Left lobe of liver (tissue), 2 donors: Measurements from ENCODE around the gene TFIP11. TPM values are rescaled to one million over a fixed set of nuclear protein-coding genes. Genes with fewer than 3 reads are reported as not detected.

Experiments used
- ATAC-seq: fragments of 200-7000 bp; cut with Tn5 transposase; one replicate; pipeline ENCODE4 v1.9.1; 2020; ENCODE audit warnings: mild to moderate bottlenecking, moderate library complexity
- DNase-seq: peaks from one replicate; pipeline ENCODE4 v3.0.0-alpha.2; 2020; ENCODE audit warnings: low spot score
- total RNA-seq: library from RNA; stranded (reverse); gene quantifications from one replicate; pipeline ENCODE4 v1.2.1, GENCODE V29; 2021
- donor health status: DM: no; HTN: no; CAD: no; lungs with moderate emphysema.
- donor health status: DM: no; HTN: yes; CAD: no.

The TFIP11 gene
- total RNA-seq, 1 donor from 2014 or later, result 19.8 TPM

GRCh38 chr22:26452236-26453016, 59.8 kb downstream of the TFIP11 start:
- DNase-seq (no peak), ATAC-seq (no peak)

- no peak for DNase-seq
- ATAC-seq, result no peak
Observed at GRCh38 chr22:26450453-26451185, 61.7 kb downstream of the TFIP11 start.

- DNase-seq (no peak), ATAC-seq (no peak)
Observed at GRCh38 chr22:26448941-26449340, 63.3 kb downstream of the TFIP11 start.

- DNase-seq (no peak), ATAC-seq (no peak)
Observed at GRCh38 chr22:26448334-26448733, 63.9 kb downstream of the TFIP11 start.

- no peak for ATAC-seq
- DNase-seq, result no peak
Observed at GRCh38 chr22:26447584-26448329, 64.5 kb downstream of the TFIP11 start.

GRCh38 chr22:26446808-26447515, 65.3 kb downstream of the TFIP11 start:
- DNase-seq (no peak), ATAC-seq (no peak)

GRCh38 chr22:26445577-26446275, 66.5 kb downstream of the TFIP11 start:
- DNase-seq (no peak), ATAC-seq (no peak)

GRCh38 chr22:26444777-26445176, 67.5 kb downstream of the TFIP11 start:
- ATAC-seq (no peak), DNase-seq (no peak)

- DNase-seq, result no peak
- no peak for ATAC-seq
Observed at GRCh38 chr22:26443901-26444690, 68.2 kb downstream of the TFIP11 start.

GRCh38 chr22:26442086-26442756, 70.1 kb downstream of the TFIP11 start:
- DNase-seq, result no peak
- ATAC-seq, result no peak

Other genes with a start within 250 kb of the TFIP11 start
- gene ASPHD2, start 83.2 kb downstream of the TFIP11 start, total RNA-seq, result 0.13 TPM
- 13.2 TPM for gene HPS4, start 28.7 kb downstream of the TFIP11 start, total RNA-seq
- 9.5 TPM for gene SRRD, start 28.6 kb downstream of the TFIP11 start, total RNA-seq
- gene TPST2, start 77.7 kb upstream of the TFIP11 start, total RNA-seq, result 71.9 TPM
- not detected for gene CRYBB1, start 105.6 kb upstream of the TFIP11 start, total RNA-seq
- gene CRYBA4, start 109.5 kb upstream of the TFIP11 start, total RNA-seq, result not detected
- gene MIAT, start 145.1 kb upstream of the TFIP11 start, total RNA-seq, result 0.60 TPM